Cardiac muscle cell (in vitro differentiated cells and primary cell): Measurements from ENCODE around the gene SPIN2A. TPM values are rescaled to one million over a fixed set of nuclear protein-coding genes. Genes with fewer than 3 reads are reported as not detected.
"Not testable (repeated sequence)": the region's sequence is repeated elsewhere in the genome, so short reads cannot be mapped to it uniquely, and the experiment has no call there.

Experiments
- DNase-seq, 2 donors: peaks; one replicate each; pipeline versions ENCODE4 v3.0.0 to v3.0.0-alpha.2; 2010 to 2017; ENCODE audit warnings: low read depth in 1 of 2, low spot score in 1 of 2
- H3K27ac ChIP-seq: fragments of 200-600 bp; sonication (generic); 2 replicates; pipeline ENCODE4 v1.5.1; 2016
- H3K27me3 ChIP-seq: fragments of 200-600 bp; sonication (generic); 2 replicates; pipeline ENCODE4 v1.6.0; 2016; ENCODE audit warnings: control low read depth
- H3K36me3 ChIP-seq: fragments of 200-600 bp; sonication (generic); 2 replicates; pipeline ENCODE4 v1.5.1; 2016; ENCODE audit warnings: control low read depth
- H3K4me1 ChIP-seq: fragments of 200-600 bp; sonication (generic); 2 replicates; pipeline ENCODE4 v1.8.1; 2017; ENCODE audit warnings: low read depth, mild to moderate bottlenecking, mixed run types
- H3K4me3 ChIP-seq: fragments of 200-600 bp; sonication (generic); 2 replicates; pipeline ENCODE4 v1.5.1; 2016; ENCODE audit warnings: mild to moderate bottlenecking
- H3K9me3 ChIP-seq: fragments of 200-600 bp; sonication (generic); 2 replicates; pipeline ENCODE4 v1.5.1; 2017; ENCODE audit warnings: low read depth, mild to moderate bottlenecking, control low read depth
- polyA plus RNA-seq: library from polyadenylated mRNA; unstranded; fragments of >200 nt; fragmentation: Nextera tagmentation; extraction: Ambion mirVana; gene quantifications from 2 replicates; pipeline ENCODE4 v1.2.1, GENCODE V29; 2016
- total RNA-seq: library from RNA; depleted of rRNA; stranded (reverse); fragments of >200 nt; gene quantifications from 2 replicates; pipeline ENCODE4 v1.2.3, GENCODE V29; 2016
- TF ChIP-seq, protein P1 (sequence below): IDR thresholded peaks from 2 replicates; pipeline ENCODE4 v1.5.1; 2012; ENCODE audit warnings: low read depth, mild to moderate bottlenecking, low read length

SPIN2A gene
- total RNA-seq = 0.51 and 1.3 TPM in 2 replicates
- 2.3 and 2.5 TPM in 2 replicates for polyA plus RNA-seq

DNA sequence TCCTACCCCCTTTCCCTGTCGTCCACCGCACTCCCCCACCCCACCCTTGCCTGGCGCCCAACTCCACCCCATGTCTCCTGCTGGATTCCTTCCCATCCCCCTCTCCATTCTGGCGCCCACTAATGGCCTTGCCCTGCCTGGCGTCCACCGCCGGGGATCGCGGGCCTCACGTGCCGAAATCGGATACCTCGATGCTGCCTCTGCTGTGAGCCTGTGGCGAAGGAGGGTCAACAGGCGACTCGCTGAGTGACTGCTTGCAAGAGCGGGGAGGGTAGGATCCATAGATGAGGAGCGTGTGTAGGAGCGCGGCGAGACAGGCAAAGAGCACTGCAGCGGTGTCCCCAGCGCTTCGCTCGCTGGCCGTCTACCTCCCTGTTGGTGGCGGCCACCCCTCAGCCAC is at the start of gene SPIN2A:
Gene SPIN2A, minus strand, starts transcription at position 325 of the 400 bp plus-strand sequence. CDS start 800 bp downstream, outside the sequence.
- not testable (repeated sequence) for H3K36me3 ChIP-seq, H3K9me3 ChIP-seq, H3K27me3 ChIP-seq, H3K4me1 ChIP-seq
- Histone ChIP-seq H3K4me3 (peak within 1 kb of the TSS; percentile 31), H3K27ac (peak within 1 kb of the TSS; percentile 73)
- peak; percentile 33 to 69 for DNase-seq

- no peak overlapping the region for H3K4me3 ChIP-seq
- H3K4me1 ChIP-seq = no peaks in the 10 kb centered on the region
- H3K9me3 ChIP-seq = no peaks in the 10 kb centered on the region
- H3K36me3 ChIP-seq = no peaks in the 10 kb centered on the region
- H3K27me3 ChIP-seq = no peaks in the 10 kb centered on the region
- no peak overlapping the region for H3K27ac ChIP-seq
- TF ChIP-seq, protein P1, sequence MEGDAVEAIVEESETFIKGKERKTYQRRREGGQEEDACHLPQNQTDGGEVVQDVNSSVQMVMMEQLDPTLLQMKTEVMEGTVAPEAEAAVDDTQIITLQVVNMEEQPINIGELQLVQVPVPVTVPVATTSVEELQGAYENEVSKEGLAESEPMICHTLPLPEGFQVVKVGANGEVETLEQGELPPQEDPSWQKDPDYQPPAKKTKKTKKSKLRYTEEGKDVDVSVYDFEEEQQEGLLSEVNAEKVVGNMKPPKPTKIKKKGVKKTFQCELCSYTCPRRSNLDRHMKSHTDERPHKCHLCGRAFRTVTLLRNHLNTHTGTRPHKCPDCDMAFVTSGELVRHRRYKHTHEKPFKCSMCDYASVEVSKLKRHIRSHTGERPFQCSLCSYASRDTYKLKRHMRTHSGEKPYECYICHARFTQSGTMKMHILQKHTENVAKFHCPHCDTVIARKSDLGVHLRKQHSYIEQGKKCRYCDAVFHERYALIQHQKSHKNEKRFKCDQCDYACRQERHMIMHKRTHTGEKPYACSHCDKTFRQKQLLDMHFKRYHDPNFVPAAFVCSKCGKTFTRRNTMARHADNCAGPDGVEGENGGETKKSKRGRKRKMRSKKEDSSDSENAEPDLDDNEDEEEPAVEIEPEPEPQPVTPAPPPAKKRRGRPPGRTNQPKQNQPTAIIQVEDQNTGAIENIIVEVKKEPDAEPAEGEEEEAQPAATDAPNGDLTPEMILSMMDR = no peak
- no peak for DNase-seq
Observed at GRCh38 chrX:57178605-57179004, 41.4 kb upstream of the SPIN2A start.

- H3K36me3 ChIP-seq = no peaks in the 10 kb centered on the region
- H3K27ac ChIP-seq = no peak overlapping the region
- H3K4me3 ChIP-seq = no peak overlapping the region
- H3K4me1 ChIP-seq = no peaks in the 10 kb centered on the region
- H3K27me3 ChIP-seq = no peaks in the 10 kb centered on the region
- TF ChIP-seq, protein P1 = no peak
- no peak for DNase-seq
- H3K9me3 ChIP-seq = no peaks in the 10 kb centered on the region
Observed at GRCh38 chrX:57177070-57177469, 39.9 kb upstream of the SPIN2A start.

DNA sequence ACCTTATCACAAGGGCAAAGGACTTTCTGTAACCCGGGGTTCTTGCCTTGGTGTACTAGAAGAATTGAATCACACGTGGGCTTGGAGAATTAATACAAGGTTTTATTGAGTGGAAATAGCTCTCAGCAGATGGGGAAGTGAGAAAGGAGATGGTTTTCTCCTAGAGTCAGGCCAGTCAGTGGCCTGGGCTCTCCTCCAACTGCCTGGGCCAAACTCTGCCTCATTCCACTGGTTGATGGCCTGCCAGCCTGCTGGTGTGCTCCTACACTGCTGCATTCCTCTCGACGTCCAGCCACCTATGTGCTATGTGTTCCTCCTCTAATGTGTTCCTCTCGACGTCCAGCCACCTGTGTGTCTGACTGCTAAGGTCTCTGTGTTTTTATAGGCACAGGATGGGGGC is 35.3 kb upstream of the SPIN2A start:
- Histone ChIP-seq H3K27ac (no peak overlapping the region), H3K27me3 (no peaks in the 10 kb centered on the region), H3K4me3 (no peak overlapping the region), H3K9me3 (no peaks in the 10 kb centered on the region), H3K4me1 (no peaks in the 10 kb centered on the region), H3K36me3 (no peaks in the 10 kb centered on the region)
- TF ChIP-seq, protein P1 = no peak
- no peak for DNase-seq

DNA sequence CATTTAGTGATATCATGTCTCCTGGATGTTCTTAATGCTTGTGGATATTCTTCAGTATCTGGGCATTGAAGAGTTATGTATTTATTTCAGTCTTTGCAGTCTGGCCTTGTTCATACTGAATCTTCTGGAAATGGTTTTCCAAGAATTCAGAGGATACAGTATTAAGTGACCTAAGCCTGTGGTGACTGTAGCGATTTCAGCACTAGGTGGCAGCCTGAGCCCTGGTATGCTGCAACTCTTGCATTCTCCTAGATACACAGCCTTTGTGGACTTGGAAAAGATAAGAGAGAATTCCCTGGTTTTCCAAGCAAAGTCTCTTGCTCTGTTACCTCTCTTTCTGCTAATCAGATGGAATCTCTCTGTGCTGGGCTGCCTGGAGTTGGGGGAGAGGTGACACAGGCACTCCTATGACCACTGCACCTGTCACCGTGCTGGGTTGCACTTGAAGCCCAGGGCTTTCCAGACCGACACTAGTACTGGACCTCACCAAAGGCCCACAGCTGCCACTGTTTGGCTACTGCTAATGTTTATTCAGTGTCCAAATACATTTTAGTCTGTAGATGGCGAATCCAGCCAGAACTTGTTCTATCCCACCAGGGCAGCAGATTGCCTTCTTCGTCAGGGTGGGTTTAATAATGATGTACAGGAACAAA is 19.3 kb upstream of the SPIN2A start:
- H3K4me1 ChIP-seq = no peaks in the 10 kb centered on the region
- H3K9me3 ChIP-seq = no peaks in the 10 kb centered on the region
- DNase-seq = peak; percentile 47 to 57
- no peaks in the 10 kb centered on the region for H3K36me3 ChIP-seq
- H3K4me3 ChIP-seq = no peak overlapping the region
- peak overlapping the region; percentile 75 for H3K27ac ChIP-seq
- TF ChIP-seq, protein P1 = peak; percentile 40
- H3K27me3 ChIP-seq = no peaks in the 10 kb centered on the region

- H3K27me3 ChIP-seq = no peaks in the 10 kb centered on the region
- TF ChIP-seq, protein P1 = no peak
- no peaks in the 10 kb centered on the region for H3K4me1 ChIP-seq
Observed at GRCh38 chrX:57155171-57155570, 18.0 kb upstream of the SPIN2A start.

GRCh38 chrX:57152222-57152621 is 15.0 kb upstream of the SPIN2A start:
- not testable (repeated sequence) for H3K27me3 ChIP-seq, H3K9me3 ChIP-seq, H3K36me3 ChIP-seq, H3K4me1 ChIP-seq, H3K27ac ChIP-seq, H3K4me3 ChIP-seq, DNase-seq

More at GRCh38 chrX:57155171-57155570, 18.0 kb upstream of the SPIN2A start:
- DNase-seq = no peak
- H3K36me3 ChIP-seq = no peaks in the 10 kb centered on the region
- H3K27ac ChIP-seq = no peak overlapping the region
- no peak overlapping the region for H3K4me3 ChIP-seq
- H3K9me3 ChIP-seq = no peaks in the 10 kb centered on the region
